CD4-positive, alpha-beta T cell treated with Interleukin-2 at 100 ng/mL for 4 hours (primary cell): ENCODE measurements around the gene SPATA31A1.
"Not testable (repeated sequence)": the region's sequence is repeated elsewhere in the genome, so short reads cannot be mapped to it uniquely, and the experiment has no call there.

ENCODE experiments used
- DNase-seq: peaks from one replicate; pipeline ENCODE4 v3.0.0-alpha.2; 2020; ENCODE audit warnings: low spot score

The SPATA31A1 gene

DNA sequence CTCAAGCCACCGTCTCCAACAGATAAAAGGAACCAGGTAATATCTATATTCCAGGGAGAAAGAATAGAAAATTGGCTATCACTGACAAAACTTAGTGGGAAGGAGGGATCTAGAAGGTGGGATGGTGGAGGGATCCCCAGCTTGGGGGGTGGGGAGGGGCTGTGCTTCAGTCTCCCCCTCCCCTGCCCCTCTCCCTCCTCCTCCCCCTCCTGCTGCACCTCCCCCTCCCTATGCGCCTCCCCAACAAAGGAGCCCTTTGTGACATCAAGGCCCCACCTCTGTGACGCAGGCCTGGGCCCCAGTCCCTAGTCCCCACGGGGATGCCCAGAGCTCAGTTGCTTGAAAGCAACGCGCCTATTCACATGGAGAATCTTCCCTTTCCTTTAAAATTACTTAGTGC, at the start of gene SPATA31A1:
SPATA31A1 (plus strand) TSS at position 301 of the 400 bp plus-strand sequence; CDS start at position 363, 62 bp downstream.
- DNase-seq, result not testable (repeated sequence)

DNA sequence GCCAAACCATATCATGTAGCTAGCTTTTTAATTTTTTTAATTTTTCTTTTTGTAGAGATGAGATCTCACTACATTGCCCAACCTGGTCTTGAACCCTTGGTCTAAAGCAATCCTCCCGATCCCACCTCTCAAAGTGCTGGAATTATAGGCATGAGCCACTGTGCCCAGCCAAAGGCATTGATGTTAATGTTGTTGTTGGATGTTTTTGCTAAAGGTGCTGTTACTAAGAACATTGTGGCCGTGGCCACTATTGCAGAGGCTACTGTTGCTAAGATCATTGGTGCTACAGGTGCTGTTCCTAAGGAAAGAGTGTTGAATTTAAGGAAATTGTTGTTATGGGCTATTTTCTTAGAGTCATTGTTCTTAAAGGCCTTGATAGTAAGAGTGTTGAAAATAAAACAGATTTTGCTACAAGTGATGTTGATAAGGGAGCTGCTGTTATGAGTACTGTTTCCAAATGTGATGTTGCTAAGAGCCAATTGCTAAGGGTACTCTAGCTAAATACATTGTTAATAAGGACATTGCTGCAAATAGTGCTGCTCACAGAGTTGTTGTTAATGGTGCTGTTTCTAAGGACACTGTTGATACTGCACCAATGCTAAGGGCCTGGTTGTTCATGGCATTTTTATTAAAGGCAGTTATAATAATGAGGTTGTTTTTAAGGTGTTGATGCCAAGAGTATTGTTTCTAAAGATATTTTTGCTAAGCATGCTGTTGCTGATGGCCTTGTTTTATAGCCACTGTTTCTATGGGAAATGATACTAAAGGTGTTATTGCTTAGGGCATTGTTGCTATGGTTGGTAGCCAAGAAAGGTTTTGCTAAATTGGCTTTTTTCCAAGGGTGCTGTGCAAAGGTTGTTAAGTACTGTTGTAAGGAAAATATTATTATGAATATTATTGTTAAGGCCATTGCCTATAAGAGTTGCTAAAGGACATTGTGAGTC, 52.1 kb downstream of the SPATA31A1 start:
- not testable (repeated sequence) for DNase-seq

DNA sequence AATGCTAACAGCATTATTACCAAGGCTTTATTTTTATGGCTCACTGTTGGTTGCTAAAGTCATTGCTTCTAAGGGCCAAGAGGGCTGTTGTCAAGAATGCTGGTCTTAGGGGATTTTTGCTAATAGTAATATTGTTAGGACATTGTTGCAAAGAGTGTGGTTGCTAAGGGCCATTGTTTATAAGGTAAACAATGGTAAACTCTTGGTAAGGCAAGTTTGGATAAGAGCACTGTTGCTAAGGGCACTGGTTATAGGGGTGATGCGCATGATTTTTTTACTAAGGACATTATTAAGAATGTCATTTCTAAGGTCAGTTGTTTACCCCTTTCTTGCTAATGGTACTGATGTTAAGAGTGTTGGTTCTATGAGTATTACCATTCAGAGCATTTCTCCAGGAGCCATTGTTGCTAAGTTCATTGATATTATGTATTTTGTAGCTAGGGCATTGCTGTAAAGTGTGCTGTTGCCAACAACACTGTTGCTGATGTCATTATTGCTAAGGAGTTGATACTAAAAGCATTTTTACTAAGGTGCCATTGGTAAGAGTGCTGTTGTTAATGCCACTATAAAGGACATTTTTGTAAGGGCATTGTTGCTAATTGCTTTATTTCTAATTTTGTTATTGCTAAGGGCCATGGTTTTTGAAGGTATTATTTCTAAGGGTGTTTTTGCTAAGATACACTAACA, 55.9 kb downstream of the SPATA31A1 start:
- not testable (repeated sequence) for DNase-seq
